Chondrocyte (in vitro differentiated cells): ENCODE measurements around the gene MED8. TPM values are rescaled to one million over a fixed set of nuclear protein-coding genes. Genes with fewer than 3 reads are reported as not detected.

ENCODE experiments used
- DNase-seq: peaks from one replicate; pipeline ENCODE4 v3.0.0; 2021; ENCODE audit warnings: mixed read lengths, low spot score
- H3K27ac Mint-ChIP-seq: one replicate; pipeline ENCODE4 v1.8.0; 2021; ENCODE audit warnings: mild to moderate bottlenecking, moderate library complexity, mixed read lengths; ENCODE audit not compliant: unreplicated experiment
- H3K27me3 Mint-ChIP-seq: 2 replicates; pipeline ENCODE4 v1.8.0; 2021; ENCODE audit warnings: low read depth, mixed read lengths
- H3K36me3 Mint-ChIP-seq: 2 replicates; pipeline ENCODE4 v1.8.0; 2021; ENCODE audit warnings: low read depth, mixed read lengths
- H3K4me1 Mint-ChIP-seq: 2 replicates; pipeline ENCODE4 v1.8.0; 2021; ENCODE audit warnings: low read depth, mild to moderate bottlenecking, mixed read lengths
- H3K4me3 Mint-ChIP-seq: one replicate; pipeline ENCODE4 v1.8.0; 2021; ENCODE audit warnings: mild to moderate bottlenecking, moderate library complexity, mixed read lengths; ENCODE audit not compliant: unreplicated experiment
- H3K9me3 Mint-ChIP-seq: 2 replicates; pipeline ENCODE4 v1.8.0; 2021; ENCODE audit warnings: low read depth, mixed read lengths
- total RNA-seq: library from RNA; stranded (reverse); gene quantifications from 3 replicates; pipeline ENCODE4 v1.2.1, GENCODE V29; 2021
- TF ChIP-seq, protein P1 (sequence below): fragments of 200-600 bp; sonication (generic); IDR thresholded peaks from 2 replicates; pipeline ENCODE4 v1.5.0; 2021; ENCODE audit warnings: antibody characterized with exemption, mild to moderate bottlenecking, moderate library complexity

Gene MED8
- total RNA-seq, 1 donor from 2014 or later, result 48.4 TPM

DNA sequence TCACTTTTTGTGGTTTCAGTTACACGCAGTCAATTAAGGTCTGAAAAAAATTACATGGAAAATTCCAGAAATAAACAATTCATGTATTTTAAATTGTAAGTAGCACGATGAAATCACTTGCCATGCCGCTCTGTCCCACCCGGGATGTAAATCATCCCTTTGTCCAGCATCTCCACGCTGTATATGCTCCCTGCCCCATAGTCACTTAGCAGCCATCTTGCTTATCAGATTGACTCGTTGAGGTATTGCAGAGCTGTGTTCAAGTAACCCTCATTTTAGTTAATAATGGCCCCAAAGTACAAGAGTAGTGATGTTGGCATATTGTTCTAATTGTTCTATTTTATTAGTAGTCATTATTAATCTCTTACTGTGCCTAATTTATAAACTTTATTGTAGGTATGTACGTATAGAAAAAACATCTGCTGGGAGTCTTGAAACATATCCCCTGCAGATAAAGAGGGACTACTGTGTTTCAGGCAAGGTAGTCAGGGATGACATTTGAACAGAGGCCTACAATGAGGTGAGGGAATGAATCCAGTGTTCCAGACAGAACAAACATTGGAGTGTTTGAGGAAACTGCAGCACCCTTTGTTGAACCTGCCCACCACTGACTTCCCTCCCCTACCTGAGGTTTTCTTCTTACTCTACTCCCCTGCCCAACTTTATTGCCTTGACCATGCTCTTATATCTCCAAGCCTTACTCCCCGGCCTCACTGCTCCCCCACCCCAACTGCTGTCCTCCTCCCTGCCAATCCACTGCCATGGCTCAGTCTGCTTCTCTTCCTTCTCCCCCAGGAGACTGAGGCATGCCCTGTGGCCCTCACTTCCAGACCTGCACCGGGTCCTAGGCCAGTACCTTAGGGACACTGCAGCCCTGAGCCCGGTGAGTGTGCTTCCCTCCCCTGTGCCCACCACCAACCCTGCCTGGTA, 37.9 kb downstream of the MED8 start:
- no peaks in the 10 kb centered on the region for H3K27me3 Mint-ChIP-seq
- TF ChIP-seq, protein P1, sequence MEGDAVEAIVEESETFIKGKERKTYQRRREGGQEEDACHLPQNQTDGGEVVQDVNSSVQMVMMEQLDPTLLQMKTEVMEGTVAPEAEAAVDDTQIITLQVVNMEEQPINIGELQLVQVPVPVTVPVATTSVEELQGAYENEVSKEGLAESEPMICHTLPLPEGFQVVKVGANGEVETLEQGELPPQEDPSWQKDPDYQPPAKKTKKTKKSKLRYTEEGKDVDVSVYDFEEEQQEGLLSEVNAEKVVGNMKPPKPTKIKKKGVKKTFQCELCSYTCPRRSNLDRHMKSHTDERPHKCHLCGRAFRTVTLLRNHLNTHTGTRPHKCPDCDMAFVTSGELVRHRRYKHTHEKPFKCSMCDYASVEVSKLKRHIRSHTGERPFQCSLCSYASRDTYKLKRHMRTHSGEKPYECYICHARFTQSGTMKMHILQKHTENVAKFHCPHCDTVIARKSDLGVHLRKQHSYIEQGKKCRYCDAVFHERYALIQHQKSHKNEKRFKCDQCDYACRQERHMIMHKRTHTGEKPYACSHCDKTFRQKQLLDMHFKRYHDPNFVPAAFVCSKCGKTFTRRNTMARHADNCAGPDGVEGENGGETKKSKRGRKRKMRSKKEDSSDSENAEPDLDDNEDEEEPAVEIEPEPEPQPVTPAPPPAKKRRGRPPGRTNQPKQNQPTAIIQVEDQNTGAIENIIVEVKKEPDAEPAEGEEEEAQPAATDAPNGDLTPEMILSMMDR, result no peak

DNA sequence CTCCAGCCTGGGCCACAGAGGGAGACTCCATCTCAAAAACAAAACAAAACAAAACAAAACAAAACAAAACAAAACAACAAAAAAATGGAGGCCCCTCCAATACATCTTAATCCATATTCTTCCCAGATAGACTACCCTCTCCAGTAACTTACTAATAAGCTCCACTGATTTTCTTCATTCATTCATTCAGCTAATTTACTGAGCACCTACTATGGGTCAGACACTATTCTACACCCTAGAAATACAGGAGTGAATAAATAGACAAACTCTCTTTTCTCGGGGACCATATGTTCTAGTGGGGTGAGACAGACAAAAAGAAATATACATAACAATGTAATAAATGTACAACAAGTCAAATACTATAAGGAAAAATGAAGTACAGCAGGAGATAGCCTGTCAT, 38.6 kb downstream of the MED8 start:
- H3K9me3 Mint-ChIP-seq, result no peaks in the 10 kb centered on the region
- TF ChIP-seq, protein P1, result no peak
- no peak overlapping the region for H3K4me3 Mint-ChIP-seq
- H3K36me3 Mint-ChIP-seq, result no peaks in the 10 kb centered on the region
- H3K27me3 Mint-ChIP-seq, result no peaks in the 10 kb centered on the region
- H3K27ac Mint-ChIP-seq, result no peak overlapping the region
- peaks cover 17% of the 10 kb centered on the region for H3K4me1 Mint-ChIP-seq
- no peak for DNase-seq

More for the DNA sequence above, 37.9 kb downstream of the MED8 start:
- Mint-ChIP-seq H3K9me3 (no peaks in the 10 kb centered on the region), H3K27ac (peak overlapping the region; percentile 14), H3K4me3 (no peak overlapping the region), H3K4me1 (peaks cover 17% of the 10 kb centered on the region), H3K36me3 (no peaks in the 10 kb centered on the region)
- DNase-seq, result no peak

DNA sequence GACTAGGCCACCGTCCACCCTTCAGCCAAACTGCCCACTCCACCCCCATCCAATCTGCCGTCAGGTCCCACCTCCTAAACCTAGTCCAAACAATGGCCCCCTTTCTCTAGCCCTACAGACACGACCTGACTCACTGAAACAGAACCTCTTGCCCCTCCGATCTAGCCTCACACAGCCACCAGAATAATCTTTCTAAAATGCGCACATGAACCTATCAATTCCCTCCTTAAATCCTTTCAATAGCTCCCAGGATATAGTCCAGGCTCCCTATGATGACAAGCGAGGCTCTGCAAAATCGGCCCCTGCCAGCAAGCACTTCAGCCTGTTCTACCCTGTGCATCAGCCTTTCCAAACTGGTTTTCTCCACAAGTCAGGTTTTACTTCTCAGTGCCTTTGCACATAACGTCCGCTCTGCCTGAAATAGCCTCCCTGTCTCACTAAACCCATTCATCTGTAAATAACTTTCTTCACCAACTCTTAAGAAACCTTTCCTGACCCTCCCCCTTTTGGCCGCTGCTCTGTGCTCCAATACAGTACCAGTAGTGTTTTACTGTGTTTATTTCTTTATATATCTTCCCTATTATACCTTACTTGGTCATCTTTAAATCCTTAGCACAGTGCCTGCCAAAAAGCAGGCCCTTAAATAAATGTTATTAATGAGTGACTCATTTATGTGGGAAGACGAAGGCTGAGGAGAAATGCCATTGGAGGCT, 39.9 kb downstream of the MED8 start:
- Mint-ChIP-seq H3K27me3 (no peaks in the 10 kb centered on the region), H3K27ac (peak overlapping the region; percentile 91), H3K4me3 (peak overlapping the region; percentile 75), H3K4me1 (peaks cover 19% of the 10 kb centered on the region), H3K9me3 (no peaks in the 10 kb centered on the region), H3K36me3 (no peaks in the 10 kb centered on the region)
- TF ChIP-seq, protein P1, result no peak
- no peak for DNase-seq

DNA sequence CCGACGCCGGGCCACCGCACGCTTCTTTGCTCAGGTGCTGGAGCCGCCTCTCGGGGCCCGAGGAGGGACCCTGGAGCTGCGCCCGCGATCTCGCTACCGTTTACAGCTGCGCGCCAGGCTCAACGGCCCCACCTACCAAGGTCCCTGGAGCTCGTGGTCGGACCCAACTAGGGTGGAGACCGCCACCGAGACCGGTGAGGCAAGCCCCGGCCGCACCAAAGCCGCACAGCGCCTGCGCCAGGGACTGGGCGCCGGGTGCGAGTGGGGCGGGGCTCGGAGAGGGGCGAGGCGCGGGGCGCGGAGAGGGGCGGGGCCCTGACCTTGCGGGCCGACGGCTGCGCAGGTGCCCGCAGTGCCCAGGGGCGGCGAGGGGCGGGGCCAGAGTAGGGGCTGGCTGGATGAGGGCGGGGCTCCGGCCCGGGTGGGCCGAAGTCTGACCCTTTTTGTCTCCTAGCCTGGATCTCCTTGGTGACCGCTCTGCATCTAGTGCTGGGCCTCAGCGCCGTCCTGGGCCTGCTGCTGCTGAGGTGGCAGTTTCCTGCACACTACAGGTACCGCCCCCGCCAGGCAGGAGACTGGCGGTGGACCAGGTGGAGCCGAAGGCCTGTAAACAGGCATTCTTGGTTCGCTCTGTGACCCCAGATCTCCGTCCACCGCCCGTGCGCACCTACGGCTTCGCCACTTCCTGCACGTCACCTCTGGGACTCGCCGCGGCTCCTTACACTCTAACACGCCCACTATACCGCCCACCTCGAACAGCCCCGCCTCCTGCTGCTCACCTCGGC, 40.6 kb downstream of the MED8 start:
- H3K27me3 Mint-ChIP-seq, result no peaks in the 10 kb centered on the region
- H3K27ac Mint-ChIP-seq, result peak overlapping the region; percentile 91
- peak overlapping the region; percentile 75 for H3K4me3 Mint-ChIP-seq
- H3K36me3 Mint-ChIP-seq, result no peaks in the 10 kb centered on the region
- DNase-seq, result no peak
- TF ChIP-seq, protein P1, result no peak
- H3K9me3 Mint-ChIP-seq, result no peaks in the 10 kb centered on the region
- peaks cover 25% of the 10 kb centered on the region for H3K4me1 Mint-ChIP-seq
